Measurements from ENCODE around the gene INAVA.
"Not testable (repeated sequence)": the region's sequence is repeated elsewhere in the genome, so short reads cannot be mapped to it uniquely, and the experiment has no call there.

The INAVA gene

DNA sequence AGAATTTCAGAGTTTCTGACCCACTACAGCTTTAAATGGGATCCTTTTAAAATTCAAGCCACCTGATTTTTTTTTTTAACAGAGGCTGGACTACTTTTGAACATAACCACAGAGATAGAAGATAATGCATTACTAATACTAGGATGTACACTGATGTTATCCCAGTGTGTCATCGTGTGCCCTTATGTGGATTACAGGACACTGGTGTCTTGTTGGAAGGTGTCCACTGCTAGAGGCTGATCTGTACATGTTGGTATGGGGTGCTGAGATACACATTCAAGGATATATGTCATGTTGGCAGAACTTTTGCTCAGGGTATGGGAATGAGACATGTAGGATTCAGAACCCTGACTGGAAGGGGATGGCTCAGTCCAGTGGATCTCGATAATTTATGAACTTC is 56.3 kb downstream of the INAVA start:
- no peak for DNase-seq (ENCODE audit: low read depth)
- H3K4me3 ChIP-seq (ENCODE audit: control insufficient read depth, low read depth, low read length): no peak overlapping the region
- TF ChIP-seq, protein P1, sequence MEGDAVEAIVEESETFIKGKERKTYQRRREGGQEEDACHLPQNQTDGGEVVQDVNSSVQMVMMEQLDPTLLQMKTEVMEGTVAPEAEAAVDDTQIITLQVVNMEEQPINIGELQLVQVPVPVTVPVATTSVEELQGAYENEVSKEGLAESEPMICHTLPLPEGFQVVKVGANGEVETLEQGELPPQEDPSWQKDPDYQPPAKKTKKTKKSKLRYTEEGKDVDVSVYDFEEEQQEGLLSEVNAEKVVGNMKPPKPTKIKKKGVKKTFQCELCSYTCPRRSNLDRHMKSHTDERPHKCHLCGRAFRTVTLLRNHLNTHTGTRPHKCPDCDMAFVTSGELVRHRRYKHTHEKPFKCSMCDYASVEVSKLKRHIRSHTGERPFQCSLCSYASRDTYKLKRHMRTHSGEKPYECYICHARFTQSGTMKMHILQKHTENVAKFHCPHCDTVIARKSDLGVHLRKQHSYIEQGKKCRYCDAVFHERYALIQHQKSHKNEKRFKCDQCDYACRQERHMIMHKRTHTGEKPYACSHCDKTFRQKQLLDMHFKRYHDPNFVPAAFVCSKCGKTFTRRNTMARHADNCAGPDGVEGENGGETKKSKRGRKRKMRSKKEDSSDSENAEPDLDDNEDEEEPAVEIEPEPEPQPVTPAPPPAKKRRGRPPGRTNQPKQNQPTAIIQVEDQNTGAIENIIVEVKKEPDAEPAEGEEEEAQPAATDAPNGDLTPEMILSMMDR (IDR thresholded peaks at IDR 0.05; ENCODE audit: control insufficient read depth, insufficient read depth, low read depth, low read length, missing control alignments): no peak

DNA sequence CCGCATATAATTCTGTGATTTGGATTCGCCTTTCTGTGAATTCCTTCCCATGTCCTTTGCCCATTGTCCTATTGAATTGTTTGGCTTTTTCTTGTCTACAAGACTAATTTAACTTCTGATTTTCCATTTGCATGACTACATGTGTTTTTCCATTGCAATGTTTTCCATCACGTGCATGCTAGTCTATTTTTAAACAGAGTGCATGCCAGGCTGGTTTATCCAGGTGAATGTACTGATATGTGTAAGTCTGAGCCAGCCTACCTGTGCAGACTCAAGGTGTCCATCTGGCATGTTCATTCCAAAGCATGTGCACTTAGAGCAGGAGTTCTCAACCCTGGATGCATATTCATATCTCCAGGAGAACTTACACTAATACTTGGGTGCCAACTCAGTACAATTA is 59.7 kb downstream of the INAVA start:
- no peak for DNase-seq (ENCODE audit: low read depth)
- H3K4me3 ChIP-seq (ENCODE audit: control insufficient read depth, low read depth, low read length): no peak overlapping the region
- TF ChIP-seq, protein P1 (IDR thresholded peaks at IDR 0.05; ENCODE audit: control insufficient read depth, insufficient read depth, low read depth, low read length, missing control alignments): no peak

GRCh38 chr1:200958597-200958996 is 63.9 kb downstream of the INAVA start:
- TF ChIP-seq, protein P1 (IDR thresholded peaks at IDR 0.05; ENCODE audit: control insufficient read depth, insufficient read depth, low read depth, low read length, missing control alignments): no peak
- no peak for DNase-seq (ENCODE audit: low read depth)
- no peak overlapping the region for H3K4me3 ChIP-seq (ENCODE audit: control insufficient read depth, low read depth, low read length)

GRCh38 chr1:200959411-200959921 is 64.8 kb downstream of the INAVA start:
- TF ChIP-seq, protein P1 (IDR thresholded peaks at IDR 0.05; ENCODE audit: control insufficient read depth, insufficient read depth, low read depth, low read length, missing control alignments): no peak
- no peak for DNase-seq (ENCODE audit: low read depth)
- H3K4me3 ChIP-seq (ENCODE audit: control insufficient read depth, low read depth, low read length): no peak overlapping the region

DNA sequence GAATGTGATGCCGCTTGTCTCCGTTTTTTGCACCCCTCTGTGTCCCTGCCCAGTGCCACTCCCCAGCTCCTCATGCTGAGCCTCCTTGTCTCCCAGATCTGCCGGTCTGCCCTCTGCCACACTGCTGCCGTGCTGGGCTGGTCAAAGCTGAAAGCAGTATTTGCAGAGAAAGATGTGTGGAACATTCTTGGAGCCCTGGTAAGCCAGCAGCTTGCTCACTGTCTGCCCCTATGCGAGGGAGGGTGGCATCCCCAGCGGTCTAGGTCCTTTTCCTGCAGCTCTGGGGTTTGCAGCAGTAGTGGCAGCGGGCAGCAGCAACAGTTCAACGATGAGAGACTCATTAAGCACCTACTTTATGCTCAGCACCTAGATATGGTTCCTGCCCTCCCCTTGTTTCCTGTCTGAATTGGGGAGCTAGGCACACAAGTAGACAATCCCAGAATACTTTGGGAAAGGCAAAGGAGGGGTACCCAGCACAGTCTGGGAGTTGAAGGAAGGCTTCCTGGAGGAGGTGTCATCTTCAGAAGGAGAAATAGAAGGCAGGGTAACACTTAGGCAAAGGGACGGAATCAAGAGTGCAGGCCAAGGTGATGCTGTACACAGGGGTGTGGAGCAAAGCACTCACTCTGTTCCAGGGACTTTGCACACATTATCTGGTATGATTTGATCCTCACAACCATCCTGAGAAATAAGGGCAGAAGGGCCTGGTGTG is 65.7 kb downstream of the INAVA start:
- no peak overlapping the region for H3K4me3 ChIP-seq (ENCODE audit: control insufficient read depth, low read depth, low read length)
- no peak for DNase-seq (ENCODE audit: low read depth)
- TF ChIP-seq, protein P1 (IDR thresholded peaks at IDR 0.05; ENCODE audit: control insufficient read depth, insufficient read depth, low read depth, low read length, missing control alignments): no peak

- no peak for DNase-seq (ENCODE audit: low read depth)
- TF ChIP-seq, protein P1 (IDR thresholded peaks at IDR 0.05; ENCODE audit: control insufficient read depth, insufficient read depth, low read depth, low read length, missing control alignments): no peak
- no peak overlapping the region for H3K4me3 ChIP-seq (ENCODE audit: control insufficient read depth, low read depth, low read length)
These were observed 66.2 kb downstream of the INAVA start for GRCh38 chr1:200960948-200961340.

GRCh38 chr1:200962151-200962550 is 67.5 kb downstream of the INAVA start:
- not testable (repeated sequence) for H3K4me3 ChIP-seq (ENCODE audit: control insufficient read depth, low read depth, low read length); DNase-seq (ENCODE audit: low read depth)
